Endothelial cell of umbilical vein (primary cell): Measurements from ENCODE around the gene KLHL41. TPM values are rescaled to one million over a fixed set of nuclear protein-coding genes. Genes with fewer than 3 reads are reported as not detected.

Experiments
- BruUV-seq: library from RNA; stranded (reverse); fragments of 400-500 nt; replicated peaks from 2 replicates; lab custom pipeline; 2021; lab: Mats Ljungman, UMichigan
- CTCF ChIA-PET: fragments of 300-600, 350-600 bp; sonication (Branson Sonifier 250); formaldehyde crosslinking; loops from one replicate; lab custom pipeline; 2021; ENCODE audit warnings: antibody characterized with exemption, inconsistent platforms; lab: Charles Lee
- POLR2A ChIA-PET: fragments of 300-600, 350-600 bp; sonication (Branson Sonifier 250); formaldehyde crosslinking; loops from one replicate; lab custom pipeline; 2021; ENCODE audit warnings: antibody characterized with exemption, inconsistent platforms; lab: Charles Lee
- DNase-seq: peaks from one replicate; pipeline ENCODE4 v3.0.0-alpha.2; 2011; ENCODE audit warnings: low read depth, low spot score
- FAIRE-seq: peaks from 2 replicates; lab custom pipeline; 2011; peaks lifted over from hg19 to GRCh38; lab: Jason Lieb, UNC
- H2AFZ ChIP-seq: 2 replicates; pipeline ENCODE4 v1.6.0; 2012; ENCODE audit warnings: low read depth, low read length, control low read depth, inconsistent platforms
- H3K27ac ChIP-seq: 2 replicates; pipeline ENCODE4 v1.5.1; 2011; ENCODE audit warnings: low read depth, mild to moderate bottlenecking, control low read depth, low read length, moderate library complexity; ENCODE audit not compliant: insufficient read depth
- H3K27me3 ChIP-seq, 2 experiments: 2 replicates each; pipeline versions ENCODE4 v1.6.0 to v1.6.1; 2011; ENCODE audit warnings: low read length in 2 of 2, mixed read lengths in 1 of 2; ENCODE audit not compliant: control insufficient read depth in 2 of 2, insufficient read depth in 2 of 2
- H3K36me3 ChIP-seq, 2 experiments: 2 replicates in 1 of 2; 3 replicates in 1 of 2; pipeline ENCODE4 v1.5.1; 2011; ENCODE audit warnings: low read length in 2 of 2, mild to moderate bottlenecking in 1 of 2, moderate library complexity in 1 of 2; ENCODE audit not compliant: control insufficient read depth in 2 of 2, insufficient read depth in 2 of 2; ENCODE audit errors: extremely low read depth in 1 of 2
- H3K4me1 ChIP-seq: 3 replicates; pipeline ENCODE4 v1.5.1; 2011; ENCODE audit warnings: mild to moderate bottlenecking, low read length; ENCODE audit not compliant: control insufficient read depth, insufficient read depth; ENCODE audit errors: extremely low read depth
- H3K4me2 ChIP-seq: 2 replicates; pipeline ENCODE4 v1.6.1; 2011; ENCODE audit warnings: low read length, control low read depth, mixed read lengths; ENCODE audit not compliant: insufficient read depth
- H3K4me3 ChIP-seq, 3 experiments: fragments of 200-600 bp in 1 of 3; sonication (generic), shearing (Covaris generic) in 1 of 3; replicated peaks in 1 of 3; 2 replicates each; pipeline ENCODE4 v1.5.1; 2011 to 2016; ENCODE audit warnings: control low read depth in 3 of 3, low read length in 3 of 3, mild to moderate bottlenecking in 2 of 3, inconsistent platforms in 1 of 3, low read depth in 1 of 3, moderate library complexity in 1 of 3; ENCODE audit not compliant: insufficient read depth in 1 of 3
- H3K79me2 ChIP-seq: 2 replicates; pipeline ENCODE4 v1.6.0; 2012; ENCODE audit warnings: low read length, inconsistent platforms; ENCODE audit not compliant: control insufficient read depth, insufficient read depth
- H3K9ac ChIP-seq: replicated peaks from 2 replicates; pipeline ENCODE3; 2011; ENCODE audit warnings: low read length, control low read depth; ENCODE audit not compliant: insufficient read depth; ENCODE audit errors: extremely low read depth
- H3K9me1 ChIP-seq: replicated peaks from 3 replicates; pipeline ENCODE4 v1.6.0; 2011; ENCODE audit warnings: mild to moderate bottlenecking, low read length; ENCODE audit not compliant: control insufficient read depth, insufficient read depth; ENCODE audit errors: extremely low read depth
- H3K9me3 ChIP-seq: replicated peaks from 2 replicates; pipeline ENCODE4 v1.5.1; 2012; ENCODE audit warnings: low read length, inconsistent platforms; ENCODE audit not compliant: control insufficient read depth, insufficient read depth
- H4K20me1 ChIP-seq: replicated peaks from 2 replicates; pipeline ENCODE3; 2011; ENCODE audit warnings: mild to moderate bottlenecking, low read length; ENCODE audit not compliant: control insufficient read depth, insufficient read depth; ENCODE audit errors: extremely low read depth
- EZH2 ChIP-seq: IDR thresholded peaks from 2 replicates; pipeline ENCODE4 v1.6.1; 2012; ENCODE audit warnings: borderline replicate concordance, low read depth, mild to moderate bottlenecking, moderate library complexity, low read length, inconsistent platforms; ENCODE audit not compliant: severe bottlenecking
- FOS ChIP-seq: IDR thresholded peaks from 2 replicates; pipeline ENCODE4 v1.6.1; 2011; ENCODE audit warnings: mild to moderate bottlenecking, low read length, moderate library complexity, borderline replicate concordance; ENCODE audit not compliant: insufficient read depth
- JUN ChIP-seq: IDR thresholded peaks from 2 replicates; pipeline ENCODE4 v1.6.1; 2011; ENCODE audit warnings: borderline replicate concordance, low read depth; ENCODE audit not compliant: insufficient read length, insufficient read depth
- MYC ChIP-seq: IDR thresholded peaks from one replicate; pipeline ENCODE4 v1.6.1; 2011; ENCODE audit warnings: mild to moderate bottlenecking, low read depth, low read length
- POLR2A ChIP-seq: IDR thresholded peaks from 2 replicates; pipeline ENCODE4 v1.6.1; 2012; ENCODE audit warnings: low read depth, mild to moderate bottlenecking, control low read depth, low read length
- POLR2AphosphoS5 ChIP-seq: IDR thresholded peaks from 2 replicates; pipeline ENCODE4 v1.6.1; 2012; ENCODE audit warnings: low read depth, mild to moderate bottlenecking, control low read depth, low read length, moderate library complexity; ENCODE audit not compliant: insufficient read depth
- dilution Hi-C: fragments of 300-500 bp; cut with MboI; formaldehyde crosslinking; loops from one replicate; pipeline ENCODE4 v1.15.0; 2019; ENCODE audit warnings: low sequenced_read_pairs; ENCODE audit not compliant: extremely low pct_ligation_motif_present
- intact Hi-C: fragments of 100-400 bp; cut with micrococcal nuclease; formaldehyde crosslinking; loops from one replicate; pipeline ENCODE4 v1.10.0; 2022
- polyA plus RNA-seq, 4 experiments: library from polyadenylated mRNA; depleted of rRNA in 3 of 4; stranded (reverse) in 3 of 4; unstranded in 1 of 4; fragments of >200 nt; gene quantifications; 2 replicates each; pipeline versions ENCODE4 v1.2.1 to v1.2.3, GENCODE V29; 2011 to 2012; ENCODE audit warnings: missing spikeins in 1 of 4
- total RNA-seq: library from RNA; stranded (reverse); gene quantifications from 2 replicates; pipeline ENCODE4 v1.2.3, GENCODE V29; 2021
- TF ChIP-seq, protein P1 (sequence below), 2 donors: IDR thresholded peaks; 1 replicate in 1 of 2; 2 replicates in 1 of 2; pipeline ENCODE4 v1.5.1; 2011; ENCODE audit warnings: low read length in 2 of 2, mild to moderate bottlenecking in 2 of 2, moderate library complexity in 2 of 2, control low read depth in 1 of 2, inconsistent platforms in 1 of 2, low read depth in 1 of 2; ENCODE audit not compliant: insufficient read depth in 1 of 2; ENCODE audit errors: extremely low read depth in 1 of 2
- TF ChIP-seq, protein P2 (sequence below): IDR thresholded peaks from 2 replicates; pipeline ENCODE4 v1.6.1; 2011; ENCODE audit not compliant: insufficient read depth, insufficient read length

Gene KLHL41
- total and polyA plus RNA-seq, 2 donors (not counting 3 experiments of a cell fraction or from before 2014, with no cell fraction given) = 0.08 to 0.73 TPM

DNA sequence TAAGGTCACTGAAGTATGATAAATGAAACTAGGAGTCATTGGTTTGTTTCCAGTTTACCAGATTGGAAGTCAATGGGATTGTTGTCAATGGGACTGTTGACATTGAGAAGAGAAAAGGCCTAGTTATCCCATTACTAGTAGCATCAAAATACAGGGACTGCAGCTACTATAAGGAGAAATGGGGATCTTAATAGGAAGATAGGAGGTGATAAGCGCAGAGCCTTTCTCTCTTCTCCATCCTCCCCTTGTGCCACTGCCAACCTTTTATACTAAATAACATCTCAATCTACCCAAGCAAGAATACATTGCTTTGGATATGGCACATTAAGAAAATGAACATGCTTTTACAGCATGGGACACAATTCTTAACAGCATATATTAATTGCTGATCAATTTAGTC, 40.7 kb upstream of the KLHL41 start:
- Histone ChIP-seq H3K36me3 (no peaks in the 10 kb centered on the region), H3K79me2 (no peaks in the 10 kb centered on the region), H3K9me3 (no peaks in the 10 kb centered on the region), H2AFZ (no peak overlapping the region), H3K9ac (no peak overlapping the region), H3K4me2 (no peak overlapping the region), H3K27ac (no peak overlapping the region), H4K20me1 (no peaks in the 10 kb centered on the region), H3K4me1 (no peaks in the 10 kb centered on the region), H3K9me1 (no peaks in the 10 kb centered on the region), H3K27me3 (no peaks in the 10 kb centered on the region), H3K4me3 (no peak overlapping the region)
- dilution Hi-C loops = no loop called here
- ChIA-PET CTCF (interaction anchor here (1.1 kb wide), 1 partner anchor 16 kb away, joined by 3 read pairs; no protein-coding TSS in a partner anchor), POLR2A (no interaction called here)
- TF ChIP-seq, protein P1, sequence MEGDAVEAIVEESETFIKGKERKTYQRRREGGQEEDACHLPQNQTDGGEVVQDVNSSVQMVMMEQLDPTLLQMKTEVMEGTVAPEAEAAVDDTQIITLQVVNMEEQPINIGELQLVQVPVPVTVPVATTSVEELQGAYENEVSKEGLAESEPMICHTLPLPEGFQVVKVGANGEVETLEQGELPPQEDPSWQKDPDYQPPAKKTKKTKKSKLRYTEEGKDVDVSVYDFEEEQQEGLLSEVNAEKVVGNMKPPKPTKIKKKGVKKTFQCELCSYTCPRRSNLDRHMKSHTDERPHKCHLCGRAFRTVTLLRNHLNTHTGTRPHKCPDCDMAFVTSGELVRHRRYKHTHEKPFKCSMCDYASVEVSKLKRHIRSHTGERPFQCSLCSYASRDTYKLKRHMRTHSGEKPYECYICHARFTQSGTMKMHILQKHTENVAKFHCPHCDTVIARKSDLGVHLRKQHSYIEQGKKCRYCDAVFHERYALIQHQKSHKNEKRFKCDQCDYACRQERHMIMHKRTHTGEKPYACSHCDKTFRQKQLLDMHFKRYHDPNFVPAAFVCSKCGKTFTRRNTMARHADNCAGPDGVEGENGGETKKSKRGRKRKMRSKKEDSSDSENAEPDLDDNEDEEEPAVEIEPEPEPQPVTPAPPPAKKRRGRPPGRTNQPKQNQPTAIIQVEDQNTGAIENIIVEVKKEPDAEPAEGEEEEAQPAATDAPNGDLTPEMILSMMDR (IDR thresholded peaks at IDR 0.05; ENCODE audit: extremely low read depth in 1 of 2, insufficient read depth in 1 of 2, low read depth in 1 of 2, low read length in 2 of 2) = no peak
- TF ChIP-seq POLR2A = no peak
- no peak for TF ChIP-seq JUN
- TF ChIP-seq, protein P2, sequence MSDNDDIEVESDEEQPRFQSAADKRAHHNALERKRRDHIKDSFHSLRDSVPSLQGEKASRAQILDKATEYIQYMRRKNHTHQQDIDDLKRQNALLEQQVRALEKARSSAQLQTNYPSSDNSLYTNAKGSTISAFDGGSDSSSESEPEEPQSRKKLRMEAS = no peak
- intact Hi-C loops = no loop called here
- no TSS peak for BruUV-seq
- no peak for FAIRE-seq
- DNase-seq = no peak

DNA sequence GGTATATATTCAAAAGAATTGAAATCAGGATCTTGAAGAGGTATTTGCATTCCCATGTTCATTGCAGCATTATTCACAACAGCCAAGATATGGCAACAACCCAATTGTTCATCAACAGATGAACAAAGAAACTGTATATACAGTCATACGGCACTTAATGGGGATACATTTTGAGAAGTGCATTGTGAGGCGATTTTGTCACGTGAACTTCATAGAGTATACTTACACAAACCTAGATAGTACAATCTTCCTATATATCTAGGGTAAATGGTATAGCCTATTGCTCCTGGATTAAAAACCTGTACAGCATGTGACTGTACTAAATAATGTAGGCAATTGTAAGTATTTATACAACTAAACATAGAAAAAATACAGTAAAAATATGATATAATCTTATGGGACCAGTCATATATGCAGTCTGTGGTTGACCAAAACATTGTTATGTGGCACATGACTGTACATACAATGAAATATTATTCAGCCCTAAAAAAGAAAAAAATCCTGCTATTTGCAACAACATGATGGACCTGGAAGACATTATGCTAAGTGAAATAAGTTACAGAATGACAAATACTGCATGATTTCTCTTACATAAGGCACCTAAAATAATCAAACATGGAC, 39.4 kb upstream of the KLHL41 start:
- Histone ChIP-seq H3K4me2 (no peak overlapping the region), H3K9me1 (no peaks in the 10 kb centered on the region), H3K27me3 (no peaks in the 10 kb centered on the region), H3K9me3 (no peaks in the 10 kb centered on the region), H2AFZ (no peak overlapping the region), H3K9ac (no peak overlapping the region), H3K4me1 (no peaks in the 10 kb centered on the region), H3K4me3 (no peak overlapping the region), H3K27ac (no peak overlapping the region), H3K36me3 (no peaks in the 10 kb centered on the region), H4K20me1 (no peaks in the 10 kb centered on the region), H3K79me2 (no peaks in the 10 kb centered on the region)
- ChIA-PET CTCF (interaction anchor here (0.9 to 1.7 kb wide), 3 partner anchors 9 to 38 kb away, joined by 3 to 6 read pairs (median 3); partner anchors contain the start of gene BBS5), POLR2A (no interaction called here)
- dilution Hi-C loops (no loop called here), intact Hi-C loops (no loop called here)
- no peak for FAIRE-seq
- TF ChIP-seq, protein P1 (IDR thresholded peaks at IDR 0.05; ENCODE audit: extremely low read depth in 1 of 2, insufficient read depth in 1 of 2, low read depth in 1 of 2, low read length in 2 of 2) = no peak
- TF ChIP-seq POLR2A (no peak), JUN (no peak), MYC (no peak), EZH2 (no peak), FOS (no peak), POLR2AphosphoS5 (no peak)
- BruUV-seq = no TSS peak
- DNase-seq = no peak
